ENCODE results near the gene ZNF169.
"Not testable (repeated sequence)": the region's sequence is repeated elsewhere in the genome, so short reads cannot be mapped to it uniquely, and the experiment has no call there.

GRCh38 chr9:94338723-94339122 lies 79.6 kb downstream of the ZNF169 start:
- not testable (repeated sequence) for TF ChIP-seq CTCF (IDR thresholded peaks at IDR 0.05); POLR2A (IDR thresholded peaks at IDR 0.05); POLR2AphosphoS5 (IDR thresholded peaks at IDR 0.05; ENCODE audit: insufficient read depth in 1 of 2, low read depth in 1 of 2)

All from vagina (tissue), 2 donors.